Upper lobe of left lung (tissue), 6 donors: Measurements from ENCODE around the gene MOB3C. TPM values are rescaled to one million over a fixed set of nuclear protein-coding genes. Genes with fewer than 3 reads are reported as not detected.

Experiments used
- ATAC-seq, 2 donors: fragments of 200-7000 bp; cut with Tn5 transposase; one replicate each; pipeline ENCODE4 v1.9.1; 2022; ENCODE audit warnings: mild to moderate bottlenecking in 2 of 2, moderate library complexity in 2 of 2; ENCODE audit not compliant: low FRiP score in 2 of 2
- DNase-seq, 2 donors: peaks; one replicate each; pipeline ENCODE4 v3.0.0-alpha.2; 2019 to 2020
- H3K27ac ChIP-seq, 4 donors: fragments of 200-600 bp; sonication (generic); one replicate each; pipeline ENCODE4 v1.5.1; 2016 to 2019
- H3K27me3 ChIP-seq, 4 donors: fragments of 200-600 bp; sonication (generic); one replicate each; pipeline ENCODE4 v1.5.1; 2017 to 2019
- H3K36me3 ChIP-seq, 4 donors: fragments of 200-600 bp; sonication (generic); one replicate each; pipeline ENCODE4 v1.5.1; 2016 to 2019
- H3K4me1 ChIP-seq, 4 donors: fragments of 200-600 bp; sonication (generic); one replicate each; pipeline ENCODE4 v1.5.1; 2018 to 2019
- H3K4me3 ChIP-seq, 4 donors: fragments of 200-600 bp; sonication (generic); one replicate each; pipeline ENCODE4 v1.5.1; 2017 to 2019; ENCODE audit warnings: mild to moderate bottlenecking in 2 of 4, moderate library complexity in 1 of 4
- H3K9me3 ChIP-seq, 4 donors: fragments of 200-600 bp; sonication (generic); one replicate each; pipeline ENCODE4 v1.5.1; 2018 to 2019
- CTCF ChIP-seq, 6 experiments: fragments of 450-650 bp in 4 of 6; fragments of 200-600 bp in 2 of 6; sonication (generic) in 2 of 6; IDR thresholded peaks; one replicate each; pipeline ENCODE4 v1.5.1; 2016 to 2019; ENCODE audit warnings: antibody characterized with exemption in 6 of 6
- EP300 ChIP-seq, 4 donors: sonication (generic); formaldehyde crosslinking; IDR thresholded peaks; one replicate each; pipeline ENCODE4 v1.5.1; 2017; ENCODE audit warnings: antibody characterized with exemption in 4 of 4, control low read depth in 2 of 4
- POLR2A ChIP-seq, 4 donors: fragments of 450-650 bp; IDR thresholded peaks; one replicate each; pipeline ENCODE4 v1.5.1; 2016 to 2017; ENCODE audit warnings: antibody characterized with exemption in 4 of 4, mild to moderate bottlenecking in 2 of 4
- POLR2AphosphoS5 ChIP-seq, 2 donors: sonication (generic); formaldehyde crosslinking; IDR thresholded peaks; one replicate each; pipeline ENCODE4 v1.5.1; 2017; ENCODE audit warnings: antibody characterized with exemption in 2 of 2
- WGBS, 2 donors: methylation state at CpG; one replicate each; pipeline ENCODE4 v1.1.5; 2017 to 2018; 5-methylcytosine and 5-hydroxymethylcytosine counted together
- total RNA-seq, 6 donors: library from RNA; depleted of rRNA in 4 of 6; stranded (reverse); fragments of >200 nt in 4 of 6; gene quantifications; one replicate each; pipeline versions ENCODE4 v1.1.0 to v1.2.1, GENCODE V29; 2016 to 2021
- donor health status: DM: no; HTN: no; CAD: no; lungs with moderate emphysema.
- donor health status: DM: no; HTN: yes; CAD: no; lungs with severe emphysema.

MOB3C gene
- total RNA-seq, 6 donors from 2014 or later = 15.1 to 33.3 (median 22.2) TPM

DNA sequence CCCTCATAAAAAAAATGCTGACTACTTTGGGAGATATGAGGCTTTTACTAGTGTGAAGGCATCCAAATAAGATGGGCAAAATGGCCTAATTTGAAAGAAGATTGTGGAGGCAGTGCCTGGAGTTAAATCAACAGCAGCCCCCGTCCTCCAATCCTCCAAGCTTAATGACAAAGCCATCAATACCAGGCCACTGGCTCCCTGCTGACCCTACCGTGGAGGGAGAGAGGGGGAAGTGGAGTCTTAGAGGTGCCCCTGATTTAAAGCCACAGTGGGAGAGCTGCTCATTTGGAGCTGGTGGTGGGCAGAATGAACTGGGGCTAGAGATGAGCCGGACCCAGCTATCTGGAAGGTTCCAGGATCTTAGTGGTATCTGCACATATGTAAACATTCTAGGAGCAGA lies 40.8 kb downstream of the MOB3C start:
- H3K36me3 ChIP-seq = peaks cover 0 to 88% (median 45%) of the 10 kb centered on the region in 4 donors
- no peaks in the 10 kb centered on the region for H3K27me3 ChIP-seq
- DNase-seq = no peak

DNA sequence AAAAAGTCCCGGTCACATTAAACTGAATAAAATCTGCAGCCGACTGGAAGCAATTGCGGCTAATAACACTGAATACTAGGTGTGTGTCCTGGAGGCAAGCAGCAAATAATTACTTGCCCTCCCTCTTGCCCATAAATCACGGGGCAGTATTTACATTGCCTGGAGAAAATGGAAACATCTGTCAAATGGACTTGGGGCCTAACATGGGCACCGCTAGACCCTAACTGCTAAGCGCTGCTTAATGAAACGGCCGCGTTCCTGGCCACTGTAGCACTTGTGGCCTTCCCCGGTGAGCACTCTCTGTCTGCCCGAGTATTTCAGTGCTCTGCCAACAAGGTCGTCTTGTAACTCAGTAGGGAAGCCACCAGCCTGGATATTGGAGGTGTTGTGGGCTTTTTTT lies 41.3 kb downstream of the MOB3C start:
- H3K27ac ChIP-seq = no peak overlapping the region
- no peak overlapping the region for H3K4me3 ChIP-seq
- ATAC-seq (no peak), DNase-seq (no peak)
- no peak for TF ChIP-seq POLR2A (IDR thresholded peaks at IDR 0.05)
- no peak for TF ChIP-seq POLR2AphosphoS5 (IDR thresholded peaks at IDR 0.05)
- TF ChIP-seq EP300 (IDR thresholded peaks at IDR 0.05) = no peak
- no peak for TF ChIP-seq CTCF (IDR thresholded peaks at IDR 0.05)
- H3K36me3 ChIP-seq = peaks cover 0 to 89% (median 46%) of the 10 kb centered on the region in 4 donors
- no peaks in the 10 kb centered on the region for H3K27me3 ChIP-seq
- 85 to 89% methylated on average over 12 of the region's 12 CpGs for WGBS, 2 donors
- H3K4me1 ChIP-seq = no peaks in the 10 kb centered on the region
- no peaks in the 10 kb centered on the region for H3K9me3 ChIP-seq

More for the DNA sequence above, 40.8 kb downstream of the MOB3C start:
- ATAC-seq = no peak
- WGBS, 2 donors = 88 to 90% methylated on average over 3 of the region's 3 CpGs
- Histone ChIP-seq H3K27ac (no peak overlapping the region), H3K4me1 (peaks cover 0 to under 1% (median 0%) of the 10 kb centered on the region in 4 donors), H3K4me3 (no peak overlapping the region), H3K9me3 (no peaks in the 10 kb centered on the region)
- TF ChIP-seq POLR2A (IDR thresholded peaks at IDR 0.05) (no peak), CTCF (IDR thresholded peaks at IDR 0.05) (no peak), POLR2AphosphoS5 (IDR thresholded peaks at IDR 0.05) (no peak), EP300 (IDR thresholded peaks at IDR 0.05) (no peak)

- H3K4me1 ChIP-seq = no peaks in the 10 kb centered on the region
- no peak for TF ChIP-seq EP300 (IDR thresholded peaks at IDR 0.05)
- TF ChIP-seq CTCF (IDR thresholded peaks at IDR 0.05) = no peak
- no peak for TF ChIP-seq POLR2AphosphoS5 (IDR thresholded peaks at IDR 0.05)
- TF ChIP-seq POLR2A (IDR thresholded peaks at IDR 0.05) = no peak
- no peak overlapping the region for H3K4me3 ChIP-seq
- H3K27me3 ChIP-seq = no peaks in the 10 kb centered on the region
- ATAC-seq (no peak), DNase-seq (no peak)
- no peaks in the 10 kb centered on the region for H3K9me3 ChIP-seq
- H3K36me3 ChIP-seq = peaks cover 0 to 71% (median 44%) of the 10 kb centered on the region in 4 donors
- 97 to 98% methylated on average over 6 of the region's 6 CpGs for WGBS, 2 donors
- H3K27ac ChIP-seq = no peak overlapping the region
Measured at GRCh38 chr1:46571691-46572225, 44.9 kb downstream of the MOB3C start.

GRCh38 chr1:46569884-46570725 lies 46.5 kb downstream of the MOB3C start:
- ATAC-seq (peak in 1 of 2 donors; percentile 47), DNase-seq (no peak)
- no peaks in the 10 kb centered on the region for H3K27me3 ChIP-seq
- no peak overlapping the region for H3K4me3 ChIP-seq
- no peak for TF ChIP-seq POLR2A (IDR thresholded peaks at IDR 0.05)
- no peak for TF ChIP-seq POLR2AphosphoS5 (IDR thresholded peaks at IDR 0.05)
- TF ChIP-seq CTCF (IDR thresholded peaks at IDR 0.05) = no peak
- TF ChIP-seq EP300 (IDR thresholded peaks at IDR 0.05) = no peak
- no peaks in the 10 kb centered on the region for H3K9me3 ChIP-seq
- H3K4me1 ChIP-seq = no peaks in the 10 kb centered on the region
- peaks cover 0 to 70% (median 36%) of the 10 kb centered on the region in 4 donors for H3K36me3 ChIP-seq
- WGBS, 2 donors = 73 to 77% methylated on average over 14 of the region's 14 CpGs
- no peak overlapping the region for H3K27ac ChIP-seq
